PC-9 (cell line): ENCODE results near the gene HGS. TPM values are rescaled to one million over a fixed set of nuclear protein-coding genes. Genes with fewer than 3 reads are reported as not detected.

Source experiments
- BruUV-seq: library from RNA; stranded (reverse); fragments of 400-500 nt; replicated peaks from 2 replicates; lab custom pipeline; 2021; lab: Mats Ljungman, UMichigan
- CTCF ChIA-PET: fragments of 300-600 bp; sonication (Branson Sonifier 250); formaldehyde crosslinking; loops from one replicate; lab custom pipeline; 2022; ENCODE audit warnings: antibody characterized with exemption; lab: Charles Lee
- POLR2A ChIA-PET: fragments of 300-600 bp; sonication (Branson Sonifier 250); formaldehyde crosslinking; loops from one replicate; lab custom pipeline; 2022; ENCODE audit warnings: antibody characterized with exemption; ENCODE audit not compliant: unreplicated experiment; lab: Charles Lee
- DNase-seq, 2 experiments: peaks; one replicate each; pipeline versions ENCODE4 v3.0.0 to v3.0.0-alpha.2; 2015 to 2022; ENCODE audit warnings: mixed read lengths in 1 of 2
- H2AFZ ChIP-seq: fragments of 200-600 bp; sonication (generic); 2 replicates; pipeline ENCODE4 v1.8.1; 2017; ENCODE audit warnings: antibody characterized with exemption
- H3F3A ChIP-seq: fragments of 200-600 bp; sonication (generic); 2 replicates; pipeline ENCODE4 v1.8.1; 2017; ENCODE audit warnings: antibody characterized with exemption, mild to moderate bottlenecking, low read depth; ENCODE audit not compliant: insufficient read depth
- H3K27ac ChIP-seq: fragments of 200-600 bp; sonication (generic); 2 replicates; pipeline ENCODE4 v1.6.1; 2016; ENCODE audit warnings: mixed run types
- H3K27me3 ChIP-seq: fragments of 200-600 bp; sonication (generic); 2 replicates; pipeline ENCODE4 v1.6.1; 2016; ENCODE audit warnings: low read depth, mixed run types; ENCODE audit not compliant: insufficient read depth
- H3K36me3 ChIP-seq: fragments of 200-600 bp; sonication (generic); 2 replicates; pipeline ENCODE4 v1.6.1; 2016; ENCODE audit warnings: low read depth, mixed run types
- H3K4me1 ChIP-seq: fragments of 200-600 bp; sonication (generic); replicated peaks from 2 replicates; pipeline ENCODE4 v1.6.1; 2016; ENCODE audit warnings: mixed run types; ENCODE audit not compliant: insufficient read depth
- H3K4me2 ChIP-seq: fragments of 200-600 bp; sonication (generic); 2 replicates; pipeline ENCODE4 v1.6.1; 2017; ENCODE audit warnings: mixed run types
- H3K4me3 ChIP-seq: fragments of 200-600 bp; sonication (generic); 2 replicates; pipeline ENCODE4 v1.6.1; 2016; ENCODE audit warnings: mixed run types
- H3K79me2 ChIP-seq: fragments of 200-600 bp; sonication (generic); 2 replicates; pipeline ENCODE4 v1.6.1; 2017; ENCODE audit warnings: low read depth, mixed run types
- H3K9me2 ChIP-seq: fragments of 200-600 bp; sonication (generic); 2 replicates; pipeline ENCODE4 v1.8.1; 2017; ENCODE audit warnings: mild to moderate bottlenecking; ENCODE audit not compliant: insufficient read depth
- H3K9me3 ChIP-seq: fragments of 200-600 bp; sonication (generic); 2 replicates; pipeline ENCODE4 v1.8.1; 2016; ENCODE audit warnings: low read depth; ENCODE audit not compliant: insufficient read depth
- H4K20me1 ChIP-seq: fragments of 200-600 bp; sonication (generic); 2 replicates; pipeline ENCODE4 v1.8.1; 2017; ENCODE audit not compliant: insufficient read depth
- EZH2 ChIP-seq: fragments of 200-600 bp; sonication (generic); IDR thresholded peaks from 2 replicates; pipeline ENCODE4 v1.8.0; 2017; ENCODE audit warnings: antibody characterized with exemption, low read depth
- intact Hi-C: fragments of 100-400 bp; cut with micrococcal nuclease; formaldehyde crosslinking; loops from one replicate; pipeline ENCODE4 v1.10.0; 2022; ENCODE audit not compliant: unreplicated experiment
- total RNA-seq: library from RNA; stranded (reverse); gene quantifications from 2 replicates; pipeline ENCODE4 v1.2.3, GENCODE V29; 2021
- TF ChIP-seq, protein P1 (sequence below): fragments of 200-600 bp; sonication (generic); conservative IDR thresholded peaks from 2 replicates; pipeline ENCODE4 v1.6.1; 2017; ENCODE audit warnings: mixed run types, antibody characterized with exemption, mild to moderate bottlenecking, moderate library complexity

HGS gene
- total RNA-seq, 1 experiment from 2014 or later, result 166 TPM

DNA sequence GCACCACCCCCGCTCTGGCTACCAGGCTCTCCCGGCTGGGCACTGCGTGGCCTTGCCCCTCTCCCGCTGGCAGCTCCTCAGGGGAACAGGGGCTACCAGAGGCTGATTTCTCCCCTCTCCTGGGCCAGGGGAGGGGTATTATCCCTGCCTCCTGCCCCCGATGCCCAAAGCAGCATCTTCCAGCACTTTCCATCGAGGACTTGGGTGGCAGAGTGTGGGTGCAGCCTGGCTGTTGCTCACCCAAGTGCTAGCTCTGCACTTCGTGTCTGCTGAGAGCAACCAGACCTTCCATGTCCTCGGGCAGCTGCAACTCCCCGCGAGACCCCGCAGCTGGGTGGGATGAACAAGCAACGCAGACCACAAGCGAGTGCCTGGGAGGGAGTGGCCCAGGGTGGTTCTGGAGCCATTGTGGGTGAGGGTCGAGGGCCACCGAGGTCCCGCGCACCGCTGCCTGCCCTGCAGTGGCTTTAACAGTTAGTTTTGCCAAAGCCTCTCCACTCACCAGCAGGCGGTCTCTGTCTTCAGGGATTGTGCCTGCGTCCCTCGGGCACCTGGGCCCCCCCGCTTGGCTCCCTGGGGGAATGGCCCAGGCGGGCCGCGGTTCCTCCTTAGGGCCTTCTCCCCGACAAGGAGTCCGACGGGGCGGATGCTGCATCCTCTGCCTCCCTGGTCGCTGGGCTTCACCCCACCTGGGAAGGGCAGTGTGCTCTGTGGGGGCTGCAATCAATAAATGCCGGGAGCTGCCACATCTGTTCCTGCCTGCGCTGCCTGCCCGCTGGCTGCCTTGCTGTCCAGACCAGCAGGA, 36.7 kb downstream of the HGS start:
- CTCF ChIA-PET, result interaction anchor here (0.5 kb wide), 1 partner anchor 96 kb away, joined by 5 read pairs; no protein-coding TSS in a partner anchor
- no TSS peak for BruUV-seq
- no peaks in the 10 kb centered on the region for H3K79me2 ChIP-seq

DNA sequence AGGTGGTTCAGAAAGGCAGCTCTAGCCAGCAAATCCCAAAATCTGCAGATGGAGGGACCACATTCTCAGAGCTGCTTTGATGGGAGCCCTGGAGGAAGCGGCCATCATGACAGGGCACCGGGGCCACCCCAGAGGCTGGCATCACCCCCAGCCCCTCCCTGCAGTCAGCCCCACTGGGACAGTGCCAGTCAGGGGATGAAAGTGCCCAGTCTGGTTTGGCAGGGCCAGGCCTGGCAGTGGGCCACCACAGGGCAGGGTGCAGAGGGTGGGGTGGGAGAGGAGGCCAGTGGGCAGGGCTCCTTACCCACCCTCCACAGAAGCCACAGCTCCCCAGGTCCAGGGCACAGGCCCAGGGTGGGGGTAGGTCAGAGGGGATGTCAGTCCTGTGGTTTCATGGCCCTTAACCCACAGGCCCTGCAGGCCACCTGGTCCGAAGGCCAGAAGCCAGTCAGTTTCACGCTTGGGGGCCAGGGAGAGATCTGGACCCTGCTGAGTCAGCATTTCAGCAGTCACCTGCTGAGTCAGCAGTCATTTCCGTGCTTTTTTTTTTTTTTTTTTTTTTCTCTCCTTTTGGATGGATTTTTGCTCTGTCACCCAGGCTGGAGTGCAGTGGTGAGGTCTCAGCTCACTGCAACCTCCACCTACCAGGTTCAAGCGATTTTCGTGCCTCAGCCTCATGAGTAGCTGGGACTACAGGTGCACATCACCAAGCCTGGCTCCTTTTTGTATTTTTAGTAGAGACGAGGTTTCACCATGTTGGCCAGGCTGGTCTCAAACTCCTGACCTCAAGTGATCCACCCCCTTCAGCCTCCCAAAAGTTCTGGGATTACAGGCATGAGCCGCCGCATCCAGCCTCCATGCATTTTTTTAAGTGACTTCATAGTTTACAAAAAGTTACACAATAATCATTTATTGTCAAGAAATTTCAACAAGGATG, 38.6 kb downstream of the HGS start:
- BruUV-seq, result no TSS peak
- Histone ChIP-seq H3K27ac (peak overlapping the region; percentile 68), H3K4me2 (peak overlapping the region; percentile 70), H2AFZ (no peak overlapping the region), H3K9me2 (no peaks in the 10 kb centered on the region), H4K20me1 (no peaks in the 10 kb centered on the region), H3K79me2 (no peaks in the 10 kb centered on the region), H3K4me1 (peaks cover 27% of the 10 kb centered on the region), H3K36me3 (no peaks in the 10 kb centered on the region), H3K9me3 (no peaks in the 10 kb centered on the region), H3K27me3 (no peaks in the 10 kb centered on the region), H3K4me3 (no peak overlapping the region), H3F3A (peaks cover 29% of the 10 kb centered on the region; the same call in 1 of the 2 replicates)
- ChIA-PET CTCF (interaction anchor here (0.6 to 1.3 kb wide), 4 partner anchors 51 to 300 kb away, joined by 3 to 5 read pairs (median 4); partner anchors contain the start of genes CENPX and LRRC45), POLR2A (interaction anchor here (0.5 to 0.7 kb wide), 3 partner anchors 39 to 189 kb away, joined by 3 to 29 read pairs (median 4); partner anchors contain the start of genes ARL16, HGS and PCYT2)
- peak; percentile 79 to 99 for DNase-seq
- TF ChIP-seq, protein P1, sequence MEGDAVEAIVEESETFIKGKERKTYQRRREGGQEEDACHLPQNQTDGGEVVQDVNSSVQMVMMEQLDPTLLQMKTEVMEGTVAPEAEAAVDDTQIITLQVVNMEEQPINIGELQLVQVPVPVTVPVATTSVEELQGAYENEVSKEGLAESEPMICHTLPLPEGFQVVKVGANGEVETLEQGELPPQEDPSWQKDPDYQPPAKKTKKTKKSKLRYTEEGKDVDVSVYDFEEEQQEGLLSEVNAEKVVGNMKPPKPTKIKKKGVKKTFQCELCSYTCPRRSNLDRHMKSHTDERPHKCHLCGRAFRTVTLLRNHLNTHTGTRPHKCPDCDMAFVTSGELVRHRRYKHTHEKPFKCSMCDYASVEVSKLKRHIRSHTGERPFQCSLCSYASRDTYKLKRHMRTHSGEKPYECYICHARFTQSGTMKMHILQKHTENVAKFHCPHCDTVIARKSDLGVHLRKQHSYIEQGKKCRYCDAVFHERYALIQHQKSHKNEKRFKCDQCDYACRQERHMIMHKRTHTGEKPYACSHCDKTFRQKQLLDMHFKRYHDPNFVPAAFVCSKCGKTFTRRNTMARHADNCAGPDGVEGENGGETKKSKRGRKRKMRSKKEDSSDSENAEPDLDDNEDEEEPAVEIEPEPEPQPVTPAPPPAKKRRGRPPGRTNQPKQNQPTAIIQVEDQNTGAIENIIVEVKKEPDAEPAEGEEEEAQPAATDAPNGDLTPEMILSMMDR, result no peak
- no peak for TF ChIP-seq EZH2
- intact Hi-C loops, result loop anchor here (1.0 kb wide), 1 partner anchor 9 kb away; no protein-coding TSS in a partner anchor

More for the DNA sequence above, 36.7 kb downstream of the HGS start:
- Histone ChIP-seq H3K36me3 (no peaks in the 10 kb centered on the region), H3K27ac (no peak overlapping the region), H3K27me3 (no peaks in the 10 kb centered on the region), H2AFZ (no peak overlapping the region), H3K4me3 (no peak overlapping the region), H3K9me2 (no peaks in the 10 kb centered on the region), H3K4me1 (peaks cover 25% of the 10 kb centered on the region), H3F3A (peaks cover 29% of the 10 kb centered on the region; the same call in 1 of the 2 replicates), H3K4me2 (no peak overlapping the region), H3K9me3 (no peaks in the 10 kb centered on the region), H4K20me1 (no peaks in the 10 kb centered on the region)
- POLR2A ChIA-PET, result interaction anchor here (0.6 kb wide), 2 partner anchors 140 to 357 kb away, joined by 8 to 11 read pairs; no protein-coding TSS in a partner anchor
- intact Hi-C loops, result no loop called here
- no peak for DNase-seq
- TF ChIP-seq, protein P1, result no peak
- TF ChIP-seq EZH2, result no peak
